Testis (tissue), 2 donors: ENCODE measurements around the gene CA10.

Experiments used
- CTCF ChIP-seq, 3 experiments: fragments of 450-650 bp in 2 of 3; fragments of 200-600 bp in 1 of 3; sonication (generic) in 1 of 3; IDR thresholded peaks; one replicate each; pipeline ENCODE4 v1.5.1; 2016 to 2019; ENCODE audit warnings: antibody characterized with exemption in 3 of 3, mild to moderate bottlenecking in 2 of 3, moderate library complexity in 1 of 3
- POLR2A ChIP-seq: fragments of 450-650 bp; IDR thresholded peaks from one replicate; pipeline ENCODE4 v1.6.1; 2017; ENCODE audit warnings: antibody characterized with exemption, mild to moderate bottlenecking, moderate library complexity

DNA sequence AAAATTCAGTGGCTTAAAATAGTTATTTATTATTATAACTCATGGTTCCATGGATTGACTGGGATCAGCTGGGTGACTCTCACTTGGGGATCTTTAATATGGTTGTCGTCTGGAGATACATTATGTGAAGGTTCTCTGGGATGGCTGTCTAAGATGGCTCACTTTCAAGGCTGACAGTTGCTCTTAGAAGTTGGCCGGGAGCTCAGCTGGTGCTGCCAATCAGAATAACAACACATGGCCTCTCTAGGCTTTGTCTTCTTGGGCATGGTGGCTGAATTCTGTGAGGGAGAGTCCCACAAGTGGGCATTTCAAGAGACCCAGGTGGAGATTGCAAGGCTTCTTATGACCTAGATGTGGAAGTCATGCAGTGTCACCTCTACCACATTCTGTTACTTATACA, 269.7 kb downstream of the CA10 start:
- TF ChIP-seq POLR2A (no peak), CTCF (IDR thresholded peaks at IDR 0.05) (no peak)
